GM12891 (cell line): ENCODE data around the gene PES1.

ENCODE experiments used
- PAX5 ChIP-seq: IDR thresholded peaks from 2 replicates; pipeline ENCODE4 v1.6.1; 2011; ENCODE audit warnings: low read length, moderate library complexity, mild to moderate bottlenecking; ENCODE audit not compliant: insufficient read depth, severe bottlenecking
- POLR2A ChIP-seq: IDR thresholded peaks from 2 replicates; pipeline ENCODE4 v1.6.1; 2011; ENCODE audit warnings: low read depth, low read length, control low read depth
- POLR2AphosphoS5 ChIP-seq: IDR thresholded peaks from 2 replicates; pipeline ENCODE4 v1.6.1; 2011; ENCODE audit warnings: low read depth, low read length, control low read depth
- POU2F2 ChIP-seq: IDR thresholded peaks from 2 replicates; pipeline ENCODE4 v1.6.1; 2011; ENCODE audit warnings: low read depth, mild to moderate bottlenecking, control low read depth, low read length, moderate library complexity
- SPI1 ChIP-seq: IDR thresholded peaks from 2 replicates; pipeline ENCODE4 v1.6.1; 2011; ENCODE audit warnings: low read depth, low read length, control low read depth
- TAF1 ChIP-seq: IDR thresholded peaks from 2 replicates; pipeline ENCODE4 v1.6.1; 2011; ENCODE audit warnings: low read depth, low read length, control low read depth

- TF ChIP-seq POU2F2 (no peak), TAF1 (no peak), SPI1 (no peak), POLR2A (no peak), POLR2AphosphoS5 (no peak), PAX5 (no peak)
These were observed 26.4 kb downstream of the PES1 start for GRCh38 chr22:30565341-30565740.
